MM.1S (cell line): ENCODE results near the gene ITGA3.

ENCODE experiments used
- DNase-seq: peaks from one replicate; pipeline ENCODE4 v3.0.0-alpha.2; 2015
- H2AFZ ChIP-seq: fragments of 300-600 bp; sonication (generic); 2 replicates; pipeline ENCODE4 v1.6.0; 2016; ENCODE audit warnings: antibody characterized with exemption, low read length
- H3F3A ChIP-seq: fragments of 300-600 bp; sonication (generic); 2 replicates; pipeline ENCODE4 v1.6.1; 2016; ENCODE audit warnings: mild to moderate bottlenecking, antibody characterized with exemption, low read length, moderate library complexity, mixed read lengths; ENCODE audit not compliant: insufficient read depth
- H3K27ac ChIP-seq: fragments of 300-600 bp; sonication (generic); 2 replicates; pipeline ENCODE4 v1.5.1; 2016; ENCODE audit warnings: mild to moderate bottlenecking, low read length
- H3K27me3 ChIP-seq: fragments of 300-600 bp; sonication (generic); replicated peaks from 2 replicates; pipeline ENCODE4 v1.6.0; 2016; ENCODE audit warnings: low read length; ENCODE audit not compliant: insufficient read depth
- H3K36me3 ChIP-seq: fragments of 300-600 bp; sonication (generic); replicated peaks from 2 replicates; pipeline ENCODE4 v1.6.1; 2016; ENCODE audit warnings: mild to moderate bottlenecking, low read length, mixed read lengths; ENCODE audit not compliant: insufficient read depth
- H3K4me1 ChIP-seq: fragments of 300-600 bp; sonication (generic); 2 replicates; pipeline ENCODE4 v1.6.1; 2016; ENCODE audit warnings: low read length, mixed read lengths
- H3K4me2 ChIP-seq: fragments of 300-600 bp; sonication (generic); 2 replicates; pipeline ENCODE4 v1.6.0; 2016; ENCODE audit warnings: low read depth, low read length
- H3K4me3 ChIP-seq: fragments of 300-600 bp; sonication (generic); 2 replicates; pipeline ENCODE4 v1.5.1; 2016; ENCODE audit warnings: low read length, mixed read lengths
- H3K79me2 ChIP-seq: fragments of 300-600 bp; sonication (generic); 2 replicates; pipeline ENCODE4 v1.6.1; 2016; ENCODE audit warnings: mixed run types, low read length, mixed read lengths
- H3K9ac ChIP-seq: fragments of 300-600 bp; sonication (generic); 2 replicates; pipeline ENCODE4 v1.6.1; 2016; ENCODE audit warnings: low read length, mixed read lengths
- H3K9me2 ChIP-seq: fragments of 300-600 bp; sonication (generic); replicated peaks from 2 replicates; pipeline ENCODE4 v1.6.1; 2016; ENCODE audit warnings: mild to moderate bottlenecking, low read length, mixed read lengths; ENCODE audit not compliant: insufficient read depth
- H3K9me3 ChIP-seq: fragments of 300-600 bp; sonication (generic); replicated peaks from 2 replicates; pipeline ENCODE4 v1.6.1; 2016; ENCODE audit warnings: mild to moderate bottlenecking, low read length, mixed read lengths; ENCODE audit not compliant: insufficient read depth
- H4K20me1 ChIP-seq: fragments of 300-600 bp; sonication (generic); 2 replicates; pipeline ENCODE4 v1.6.1; 2016; ENCODE audit warnings: mild to moderate bottlenecking, low read length, moderate library complexity, mixed read lengths; ENCODE audit not compliant: insufficient read depth
- CTCF ChIP-seq: fragments of 300-600 bp; sonication (generic); IDR thresholded peaks from 2 replicates; pipeline ENCODE4 v1.5.1; 2016; ENCODE audit warnings: antibody characterized with exemption, low read length, mixed read lengths
- EZH2 ChIP-seq: fragments of 300-600 bp; sonication (generic); optimal IDR thresholded peaks from 2 replicates; pipeline ENCODE3; 2017; ENCODE audit warnings: low read depth, mild to moderate bottlenecking, antibody characterized with exemption, low read length, mixed read lengths
- EZH2phosphoT487 ChIP-seq: fragments of 300-600 bp; sonication (generic); IDR thresholded peaks from 2 replicates; pipeline ENCODE4 v1.6.1; 2018; ENCODE audit warnings: antibody characterized with exemption, low read length

The ITGA3 gene

GRCh38 chr17:50136096-50136687 lies 80.3 kb downstream of the ITGA3 start:
- Histone ChIP-seq H3K4me3 (no peak overlapping the region), H4K20me1 (no peaks in the 10 kb centered on the region), H3K27me3 (no peaks in the 10 kb centered on the region), H3K9me2 (no peaks in the 10 kb centered on the region), H3K4me2 (no peak overlapping the region), H3F3A (peaks cover 11% of the 10 kb centered on the region; the same call in 1 of the 2 replicates), H2AFZ (no peak overlapping the region), H3K9ac (no peak overlapping the region), H3K79me2 (peaks cover 17% of the 10 kb centered on the region), H3K27ac (no peak overlapping the region), H3K9me3 (no peaks in the 10 kb centered on the region), H3K4me1 (no peaks in the 10 kb centered on the region), H3K36me3 (peaks cover 11% of the 10 kb centered on the region)
- DNase-seq = no peak
- TF ChIP-seq CTCF (no peak), EZH2phosphoT487 (no peak), EZH2 (no peak)

GRCh38 chr17:50137042-50137441 lies 81.1 kb downstream of the ITGA3 start:
- DNase-seq = no peak
- H3F3A ChIP-seq = peaks cover 11% of the 10 kb centered on the region; the same call in 1 of the 2 replicates
- H3K9me2 ChIP-seq = no peaks in the 10 kb centered on the region
- H3K4me3 ChIP-seq = no peak overlapping the region
- H3K27ac ChIP-seq = no peak overlapping the region
- H3K36me3 ChIP-seq = peaks cover 11% of the 10 kb centered on the region
- no peak overlapping the region for H2AFZ ChIP-seq
- no peaks in the 10 kb centered on the region for H4K20me1 ChIP-seq
- H3K27me3 ChIP-seq = no peaks in the 10 kb centered on the region
- H3K9me3 ChIP-seq = no peaks in the 10 kb centered on the region
- TF ChIP-seq CTCF = no peak
- TF ChIP-seq EZH2phosphoT487 = no peak
- TF ChIP-seq EZH2 = no peak
- peaks cover 21% of the 10 kb centered on the region for H3K79me2 ChIP-seq
- no peak overlapping the region for H3K9ac ChIP-seq
- no peak overlapping the region for H3K4me2 ChIP-seq
- H3K4me1 ChIP-seq = no peaks in the 10 kb centered on the region

- Histone ChIP-seq H3K4me3 (no peak overlapping the region), H3K4me1 (no peaks in the 10 kb centered on the region), H3K27me3 (no peaks in the 10 kb centered on the region), H3K9ac (no peak overlapping the region), H3K27ac (no peak overlapping the region), H3K9me3 (no peaks in the 10 kb centered on the region), H3K4me2 (no peak overlapping the region), H3K36me3 (peaks cover 11% of the 10 kb centered on the region), H3F3A (peaks cover 4% of the 10 kb centered on the region; the same call in 1 of the 2 replicates), H3K79me2 (peaks cover 41% of the 10 kb centered on the region), H3K9me2 (no peaks in the 10 kb centered on the region), H2AFZ (no peak overlapping the region), H4K20me1 (no peaks in the 10 kb centered on the region)
- TF ChIP-seq EZH2phosphoT487 (no peak), CTCF (no peak), EZH2 (no peak)
- no peak for DNase-seq
Measured at GRCh38 chr17:50139185-50139783, 83.4 kb downstream of the ITGA3 start.
